Astrocyte (in vitro differentiated cells and primary cell): Measurements from ENCODE around the gene RAB39B.

Experiments
- EZH2 ChIP-seq: IDR thresholded peaks from 2 replicates; pipeline ENCODE4 v1.6.1; 2012; ENCODE audit warnings: mild to moderate bottlenecking, low read length, inconsistent platforms; ENCODE audit not compliant: insufficient read depth
- TF ChIP-seq, protein P1 (sequence below): IDR thresholded peaks from 2 replicates; pipeline ENCODE4 v1.5.1; 2011; ENCODE audit warnings: low read depth, mild to moderate bottlenecking, inconsistent platforms, low read length, moderate library complexity; ENCODE audit not compliant: insufficient read depth

DNA sequence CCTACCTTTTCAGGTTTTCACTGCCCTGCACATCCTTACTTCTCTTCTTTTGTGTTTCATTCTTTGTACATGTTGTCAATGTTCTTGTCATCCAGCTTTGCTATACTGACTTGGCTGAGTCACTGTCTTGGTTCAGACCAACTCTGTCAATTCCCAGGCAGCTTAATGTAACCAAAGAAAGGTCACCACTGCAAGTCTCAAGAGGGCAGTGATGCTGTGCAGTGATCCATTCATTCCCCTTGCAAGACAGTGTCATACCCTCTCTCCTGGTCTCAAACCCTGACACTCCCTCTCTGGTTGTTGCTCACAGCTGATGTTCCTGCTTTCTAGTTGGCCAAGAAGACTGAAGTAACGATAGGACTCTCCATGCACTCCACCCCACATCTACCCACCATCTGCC lies 17.5 kb downstream of the RAB39B start:
- TF ChIP-seq EZH2: no peak
- TF ChIP-seq, protein P1, sequence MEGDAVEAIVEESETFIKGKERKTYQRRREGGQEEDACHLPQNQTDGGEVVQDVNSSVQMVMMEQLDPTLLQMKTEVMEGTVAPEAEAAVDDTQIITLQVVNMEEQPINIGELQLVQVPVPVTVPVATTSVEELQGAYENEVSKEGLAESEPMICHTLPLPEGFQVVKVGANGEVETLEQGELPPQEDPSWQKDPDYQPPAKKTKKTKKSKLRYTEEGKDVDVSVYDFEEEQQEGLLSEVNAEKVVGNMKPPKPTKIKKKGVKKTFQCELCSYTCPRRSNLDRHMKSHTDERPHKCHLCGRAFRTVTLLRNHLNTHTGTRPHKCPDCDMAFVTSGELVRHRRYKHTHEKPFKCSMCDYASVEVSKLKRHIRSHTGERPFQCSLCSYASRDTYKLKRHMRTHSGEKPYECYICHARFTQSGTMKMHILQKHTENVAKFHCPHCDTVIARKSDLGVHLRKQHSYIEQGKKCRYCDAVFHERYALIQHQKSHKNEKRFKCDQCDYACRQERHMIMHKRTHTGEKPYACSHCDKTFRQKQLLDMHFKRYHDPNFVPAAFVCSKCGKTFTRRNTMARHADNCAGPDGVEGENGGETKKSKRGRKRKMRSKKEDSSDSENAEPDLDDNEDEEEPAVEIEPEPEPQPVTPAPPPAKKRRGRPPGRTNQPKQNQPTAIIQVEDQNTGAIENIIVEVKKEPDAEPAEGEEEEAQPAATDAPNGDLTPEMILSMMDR: no peak
